Left ventricle myocardium inferior (tissue), 1 donor: Measurements from ENCODE around the gene RNF227. TPM values are rescaled to one million over a fixed set of nuclear protein-coding genes. Genes with fewer than 3 reads are reported as not detected.

ENCODE experiments used
- DNase-seq: peaks from one replicate; pipeline ENCODE4 v3.0.0-alpha.2; 2020
- H3K27ac ChIP-seq: fragments of 200-600 bp; replicated peaks from 2 replicates; pipeline ENCODE4 v1.8.0; 2021
- H3K27me3 ChIP-seq: fragments of 200-600 bp; 2 replicates; pipeline ENCODE4 v1.8.0; 2021; ENCODE audit warnings: low read depth
- H3K36me3 ChIP-seq: fragments of 200-600 bp; 2 replicates; pipeline ENCODE4 v1.8.0; 2021
- H3K4me1 ChIP-seq: fragments of 200-600 bp; 2 replicates; pipeline ENCODE4 v1.8.0; 2021
- H3K4me3 ChIP-seq: fragments of 200-600 bp; 2 replicates; pipeline ENCODE4 v1.8.0; 2021; ENCODE audit warnings: mild to moderate bottlenecking, moderate library complexity
- H3K9me3 ChIP-seq: fragments of 200-600 bp; replicated peaks from 2 replicates; pipeline ENCODE4 v1.8.0; 2021
- CTCF ChIP-seq: fragments of 200-600 bp; IDR thresholded peaks from 2 replicates; pipeline ENCODE4 v1.8.0; 2021; ENCODE audit warnings: antibody characterized with exemption, mild to moderate bottlenecking, borderline replicate concordance
- intact Hi-C: fragments of 100-400 bp; cut with micrococcal nuclease; formaldehyde crosslinking; loops from one replicate; pipeline ENCODE4 v1.11.0; 2022
- total RNA-seq: library from RNA; stranded (reverse); fragmentation: NEBNext Ultra II Directional; extraction: Animal tissue kit (Norgen Biotek cat#: 25700); gene quantifications from one replicate; pipeline ENCODE4 v1.2.1, GENCODE V29; 2021
- donor health status: DM: no; HTN: yes; CAD: no; lungs with severe emphysema.

RNF227 gene
- total RNA-seq, 1 donor from 2014 or later: 1.0 TPM

- intact Hi-C loops: loop anchor here (5.0 kb wide), 1 partner anchor 33 kb away; no protein-coding TSS in a partner anchor
- Histone ChIP-seq H3K4me3 (no peak overlapping the region), H3K4me1 (peaks cover 11% of the 10 kb centered on the region), H3K36me3 (peaks cover 70% of the 10 kb centered on the region), H3K27ac (no peak overlapping the region), H3K27me3 (no peaks in the 10 kb centered on the region), H3K9me3 (no peaks in the 10 kb centered on the region)
- TF ChIP-seq CTCF: no peak
- no peak for DNase-seq
These were observed 21.2 kb downstream of the RNF227 start for GRCh38 chr17:7894866-7895265.

GRCh38 chr17:7894226-7894625 lies 21.9 kb downstream of the RNF227 start:
- peaks cover 18% of the 10 kb centered on the region for H3K4me1 ChIP-seq
- H3K9me3 ChIP-seq: no peaks in the 10 kb centered on the region
- H3K27me3 ChIP-seq: no peaks in the 10 kb centered on the region
- no peak overlapping the region for H3K4me3 ChIP-seq
- intact Hi-C loops: no loop called here
- no peak overlapping the region for H3K27ac ChIP-seq
- H3K36me3 ChIP-seq: peaks cover 64% of the 10 kb centered on the region
- no peak for TF ChIP-seq CTCF
- no peak for DNase-seq

GRCh38 chr17:7893187-7893880 lies 22.8 kb downstream of the RNF227 start:
- no peaks in the 10 kb centered on the region for H3K9me3 ChIP-seq
- H3K4me1 ChIP-seq: peaks cover 27% of the 10 kb centered on the region
- intact Hi-C loops: no loop called here
- H3K27ac ChIP-seq: no peak overlapping the region
- H3K27me3 ChIP-seq: no peaks in the 10 kb centered on the region
- no peak for TF ChIP-seq CTCF
- no peak for DNase-seq
- H3K36me3 ChIP-seq: peaks cover 55% of the 10 kb centered on the region
- no peak overlapping the region for H3K4me3 ChIP-seq

- peak; percentile 97 for DNase-seq
- peaks cover 30% of the 10 kb centered on the region for H3K36me3 ChIP-seq
- H3K27me3 ChIP-seq: no peaks in the 10 kb centered on the region
- H3K4me1 ChIP-seq: peaks cover 51% of the 10 kb centered on the region
- H3K9me3 ChIP-seq: no peaks in the 10 kb centered on the region
- intact Hi-C loops: no loop called here
- peak overlapping the region; percentile 98 for H3K27ac ChIP-seq
- H3K4me3 ChIP-seq: peak overlapping the region; percentile 88
- peak; percentile 71 for TF ChIP-seq CTCF
These were observed 26.7 kb downstream of the RNF227 start for GRCh38 chr17:7889166-7889955.

- peak within 1 kb of the TSS; percentile 88 for H3K4me3 ChIP-seq
- no peaks in the 10 kb centered on the region for H3K27me3 ChIP-seq
- no peak for DNase-seq
- no peaks in the 10 kb centered on the region for H3K9me3 ChIP-seq
- peaks cover 20% of the 10 kb centered on the region for H3K36me3 ChIP-seq
- peaks cover 53% of the 10 kb centered on the region for H3K4me1 ChIP-seq
- H3K27ac ChIP-seq: peak within 1 kb of the TSS; percentile 98
- intact Hi-C loops: no loop called here
- no peak for TF ChIP-seq CTCF
These were observed 27.7 kb downstream of the RNF227 start, which contains the start of gene CHD3 for GRCh38 chr17:7888184-7888920. Gene CHD3, plus strand, starts transcription at chr17:7888789. Its CDS starts 212 bp downstream, at chr17:7889001.
